ENCODE results near the gene GFOD1.
"Not testable (repeated sequence)": the region's sequence is repeated elsewhere in the genome, so short reads cannot be mapped to it uniquely, and the experiment has no call there.

GFOD1 gene

DNA sequence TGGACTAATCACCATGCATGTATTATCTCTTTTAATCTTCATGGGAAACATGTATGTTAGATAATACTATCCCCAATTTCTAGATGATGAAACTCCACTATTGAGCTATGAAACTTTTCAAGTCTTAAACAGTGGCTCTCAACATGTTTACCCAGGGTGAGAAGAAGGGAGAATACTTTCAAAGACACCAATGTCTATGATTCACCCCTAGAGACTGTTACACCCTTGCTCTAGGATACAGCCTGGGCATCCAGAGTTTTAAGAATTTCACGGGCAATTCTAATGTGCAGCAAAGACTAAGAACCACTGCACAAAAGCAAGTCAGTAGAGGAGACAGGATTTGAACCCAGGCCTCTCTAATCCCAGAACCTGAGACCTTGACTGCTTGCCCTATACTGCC is 47.8 kb downstream of the GFOD1 start:
- Mint-ChIP-seq H3K36me3 (ENCODE audit: low read depth) (peaks cover 4% of the 10 kb centered on the region), H3K9me3 (peaks cover 3% of the 10 kb centered on the region), H3K4me1 (ENCODE audit: low read depth) (peaks cover 20% of the 10 kb centered on the region), H3K27me3 (ENCODE audit: low read depth) (no peaks in the 10 kb centered on the region), H3K27ac (no peak overlapping the region), H3K4me3 (no peak overlapping the region)

DNA sequence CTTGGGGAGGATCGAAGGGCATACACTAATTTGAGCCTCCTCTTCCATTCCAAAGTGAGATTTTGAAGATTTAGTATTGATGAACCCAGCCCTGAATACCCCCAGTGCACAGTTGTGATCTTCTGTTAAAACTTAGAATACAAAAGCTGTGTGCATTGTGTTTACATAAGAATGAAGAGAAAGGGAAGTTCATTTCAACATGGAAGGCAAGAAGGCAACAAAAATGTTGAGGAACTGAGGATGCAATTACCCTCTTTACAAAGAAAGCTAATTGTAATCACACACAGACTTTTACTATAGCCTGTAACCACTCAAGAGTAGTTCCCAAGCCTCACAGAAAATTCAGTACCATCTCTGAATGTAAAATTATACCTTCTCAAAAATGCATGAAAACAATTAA is 49.3 kb downstream of the GFOD1 start:
- no peak overlapping the region for H3K27ac Mint-ChIP-seq
- peaks cover 27% of the 10 kb centered on the region for H3K4me1 Mint-ChIP-seq (ENCODE audit: low read depth)
- no peak overlapping the region for H3K4me3 Mint-ChIP-seq
- no peaks in the 10 kb centered on the region for H3K27me3 Mint-ChIP-seq (ENCODE audit: low read depth)
- H3K9me3 Mint-ChIP-seq = peaks cover 11% of the 10 kb centered on the region
- peaks cover 5% of the 10 kb centered on the region for H3K36me3 Mint-ChIP-seq (ENCODE audit: low read depth)

GRCh38 chr6:13437218-13437996 is 50.0 kb downstream of the GFOD1 start:
- H3K27ac Mint-ChIP-seq = no peak overlapping the region
- peaks cover 33% of the 10 kb centered on the region for H3K4me1 Mint-ChIP-seq (ENCODE audit: low read depth)
- peaks cover 8% of the 10 kb centered on the region for H3K36me3 Mint-ChIP-seq (ENCODE audit: low read depth)
- no peaks in the 10 kb centered on the region for H3K27me3 Mint-ChIP-seq (ENCODE audit: low read depth)
- peaks cover 11% of the 10 kb centered on the region for H3K9me3 Mint-ChIP-seq
- no peak overlapping the region for H3K4me3 Mint-ChIP-seq

DNA sequence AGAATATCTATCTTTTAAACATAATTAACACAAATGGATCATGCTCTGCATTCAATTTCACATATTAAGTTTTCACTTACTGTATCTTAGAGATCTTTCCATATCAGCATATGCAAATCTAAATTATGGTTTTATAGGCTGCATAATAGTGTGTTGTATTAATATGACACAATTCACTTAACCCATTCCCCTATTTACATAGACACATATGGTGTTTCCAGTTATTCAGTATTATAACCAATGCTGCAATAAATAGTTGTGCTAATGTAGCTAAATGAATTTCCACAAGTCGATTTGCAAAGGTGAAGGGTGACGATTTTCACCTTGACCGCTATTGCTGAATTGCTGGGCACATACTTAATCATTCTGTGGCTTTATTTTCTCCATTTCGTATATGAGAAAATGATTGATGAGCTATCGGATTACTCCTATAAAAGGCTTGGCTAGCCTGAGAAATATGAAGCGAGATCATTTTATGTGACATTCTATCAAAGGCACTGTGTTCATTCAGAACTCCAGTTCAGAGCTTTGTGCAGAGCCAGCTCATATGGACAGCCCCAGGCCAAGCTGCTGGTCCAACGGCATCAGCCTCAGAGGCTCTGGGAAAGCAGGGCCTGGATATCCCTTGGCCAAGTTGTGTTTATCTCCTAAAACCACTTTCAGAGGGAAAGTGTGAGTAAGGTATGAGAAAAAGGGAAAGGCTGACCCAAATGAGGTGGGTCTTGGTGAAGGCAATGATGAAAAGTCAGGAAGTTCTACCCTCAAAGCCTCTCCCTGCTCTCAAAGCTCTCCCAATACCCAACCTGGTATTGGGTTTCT is 50.8 kb downstream of the GFOD1 start:
- Mint-ChIP-seq H3K27me3 (ENCODE audit: low read depth) (no peaks in the 10 kb centered on the region), H3K4me1 (ENCODE audit: low read depth) (peaks cover 39% of the 10 kb centered on the region), H3K27ac (no peak overlapping the region), H3K36me3 (ENCODE audit: low read depth) (peaks cover 8% of the 10 kb centered on the region), H3K9me3 (peaks cover 11% of the 10 kb centered on the region), H3K4me3 (no peak overlapping the region)

DNA sequence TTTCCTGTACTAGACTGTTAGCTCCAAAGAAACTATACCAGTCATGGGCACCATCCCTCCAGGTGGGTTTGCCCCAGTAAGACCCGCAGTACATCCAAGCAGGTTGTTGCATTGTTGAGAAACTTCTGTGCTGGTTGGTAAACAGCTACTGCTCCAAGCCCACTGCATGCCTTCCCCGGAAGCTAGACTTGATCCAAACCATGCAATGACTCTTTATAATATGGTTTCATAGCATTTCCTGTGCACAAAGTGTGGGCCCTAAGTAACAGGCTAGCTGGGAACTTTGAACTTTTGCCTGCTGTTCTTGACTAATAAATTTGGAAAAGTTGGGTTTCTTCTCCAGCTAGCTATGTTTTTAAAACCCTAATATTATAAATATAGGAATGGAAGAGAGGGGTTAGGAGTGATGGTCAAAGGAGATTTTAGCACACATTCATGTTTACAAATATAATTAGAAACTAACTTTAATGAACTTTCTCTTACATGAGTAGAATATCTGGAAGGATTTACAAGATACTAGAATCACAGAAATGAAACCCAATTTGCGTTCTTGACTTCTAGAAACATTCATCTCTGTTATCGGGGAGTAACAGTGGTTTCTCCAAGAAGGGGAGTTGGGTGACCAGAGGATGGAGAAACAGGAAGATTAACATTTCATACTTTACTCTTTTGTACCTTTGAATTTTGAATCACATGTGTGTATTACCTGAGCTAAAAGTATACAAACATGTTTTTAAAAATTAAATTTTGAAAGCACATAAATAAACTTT is 51.7 kb downstream of the GFOD1 start:
- peak overlapping the region; percentile 77 for H3K27ac Mint-ChIP-seq
- H3K4me3 Mint-ChIP-seq = peak overlapping the region; percentile 53
- H3K36me3 Mint-ChIP-seq (ENCODE audit: low read depth) = peaks cover 8% of the 10 kb centered on the region
- peaks cover 11% of the 10 kb centered on the region for H3K9me3 Mint-ChIP-seq
- no peaks in the 10 kb centered on the region for H3K27me3 Mint-ChIP-seq (ENCODE audit: low read depth)
- peaks cover 48% of the 10 kb centered on the region for H3K4me1 Mint-ChIP-seq (ENCODE audit: low read depth)

DNA sequence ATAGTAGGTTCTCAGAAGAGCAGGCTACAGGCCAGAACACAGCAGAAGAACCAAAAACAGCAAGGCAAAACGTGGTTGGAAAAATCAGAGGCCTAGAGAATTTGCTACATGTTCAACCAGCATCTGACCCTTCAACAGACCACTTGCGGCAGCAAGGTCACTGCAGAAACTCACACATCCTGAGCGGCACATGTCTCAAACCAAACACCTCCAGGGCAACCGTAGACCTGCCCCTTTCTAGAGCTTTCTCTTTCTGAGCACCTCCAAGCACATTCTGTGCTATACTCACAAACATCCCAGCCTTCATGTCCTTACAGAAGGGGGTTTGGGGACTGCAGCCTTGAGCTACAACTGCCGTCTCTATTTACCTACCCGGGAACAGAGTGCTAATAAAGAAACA is 52.6 kb downstream of the GFOD1 start:
- no peak overlapping the region for H3K4me3 Mint-ChIP-seq
- H3K36me3 Mint-ChIP-seq (ENCODE audit: low read depth) = peaks cover 8% of the 10 kb centered on the region
- H3K27ac Mint-ChIP-seq = no peak overlapping the region
- H3K27me3 Mint-ChIP-seq (ENCODE audit: low read depth) = no peaks in the 10 kb centered on the region
- peaks cover 52% of the 10 kb centered on the region for H3K4me1 Mint-ChIP-seq (ENCODE audit: low read depth)
- H3K9me3 Mint-ChIP-seq = peaks cover 11% of the 10 kb centered on the region

DNA sequence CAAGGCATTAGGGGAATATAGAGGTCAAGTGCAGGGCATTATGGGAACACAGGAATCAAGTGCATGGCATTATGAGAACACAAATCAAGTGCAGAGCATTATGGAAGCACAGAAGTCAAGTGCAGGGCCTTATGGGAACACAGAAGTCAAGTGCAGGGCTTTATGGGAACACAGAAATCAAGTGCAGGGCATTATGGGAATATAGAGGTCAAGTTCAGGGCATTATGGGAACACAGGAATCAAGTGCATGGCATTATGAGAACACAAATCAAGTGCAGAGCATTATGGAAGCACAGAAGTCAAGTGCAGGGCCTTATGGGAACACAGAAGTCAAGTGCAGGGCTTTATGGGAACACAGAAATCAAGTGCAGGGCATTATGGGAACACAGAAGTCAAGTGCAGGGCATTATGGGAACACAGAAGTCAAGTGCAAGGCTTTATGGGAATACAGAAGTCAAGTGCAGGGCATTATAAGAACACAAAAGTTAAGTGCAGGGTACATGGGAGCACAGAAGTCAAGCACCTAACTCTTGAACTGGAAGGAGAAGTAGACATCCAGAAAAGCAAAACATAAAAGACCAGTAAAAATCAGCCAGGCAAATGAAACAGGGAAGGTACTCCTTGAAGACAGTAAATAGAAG is 53.1 kb downstream of the GFOD1 start:
- H3K27ac Mint-ChIP-seq = peak overlapping the region; percentile 61
- peaks cover 11% of the 10 kb centered on the region for H3K9me3 Mint-ChIP-seq
- not testable (repeated sequence) for H3K36me3 Mint-ChIP-seq (ENCODE audit: low read depth); H3K4me3 Mint-ChIP-seq; H3K27me3 Mint-ChIP-seq (ENCODE audit: low read depth)
- H3K4me1 Mint-ChIP-seq (ENCODE audit: low read depth) = peaks cover 55% of the 10 kb centered on the region

DNA sequence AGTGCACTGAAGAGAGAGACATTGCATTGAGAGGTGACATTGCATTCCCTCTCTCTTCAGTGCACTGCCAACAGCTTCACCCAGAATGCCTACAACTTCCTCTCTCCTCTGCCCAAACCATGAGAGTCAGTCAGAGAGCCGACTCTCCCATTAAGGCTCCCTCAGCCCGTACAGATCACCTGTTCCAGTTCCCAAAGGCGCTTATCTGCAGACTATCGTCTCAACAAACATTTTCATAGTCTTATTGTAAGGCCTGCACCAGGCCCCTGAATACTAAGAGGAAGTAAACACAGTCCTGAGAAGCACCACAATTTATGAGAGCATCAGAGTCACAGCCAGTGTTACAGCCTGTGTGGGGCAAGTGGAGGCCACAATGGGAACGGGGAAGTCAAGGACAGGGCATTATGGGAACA is 53.7 kb downstream of the GFOD1 start:
- H3K27ac Mint-ChIP-seq = peak overlapping the region; percentile 61
- no peaks in the 10 kb centered on the region for H3K27me3 Mint-ChIP-seq (ENCODE audit: low read depth)
- H3K9me3 Mint-ChIP-seq = peaks cover 11% of the 10 kb centered on the region
- H3K4me1 Mint-ChIP-seq (ENCODE audit: low read depth) = peaks cover 57% of the 10 kb centered on the region
- H3K4me3 Mint-ChIP-seq = no peak overlapping the region
- peaks cover 8% of the 10 kb centered on the region for H3K36me3 Mint-ChIP-seq (ENCODE audit: low read depth)

DNA sequence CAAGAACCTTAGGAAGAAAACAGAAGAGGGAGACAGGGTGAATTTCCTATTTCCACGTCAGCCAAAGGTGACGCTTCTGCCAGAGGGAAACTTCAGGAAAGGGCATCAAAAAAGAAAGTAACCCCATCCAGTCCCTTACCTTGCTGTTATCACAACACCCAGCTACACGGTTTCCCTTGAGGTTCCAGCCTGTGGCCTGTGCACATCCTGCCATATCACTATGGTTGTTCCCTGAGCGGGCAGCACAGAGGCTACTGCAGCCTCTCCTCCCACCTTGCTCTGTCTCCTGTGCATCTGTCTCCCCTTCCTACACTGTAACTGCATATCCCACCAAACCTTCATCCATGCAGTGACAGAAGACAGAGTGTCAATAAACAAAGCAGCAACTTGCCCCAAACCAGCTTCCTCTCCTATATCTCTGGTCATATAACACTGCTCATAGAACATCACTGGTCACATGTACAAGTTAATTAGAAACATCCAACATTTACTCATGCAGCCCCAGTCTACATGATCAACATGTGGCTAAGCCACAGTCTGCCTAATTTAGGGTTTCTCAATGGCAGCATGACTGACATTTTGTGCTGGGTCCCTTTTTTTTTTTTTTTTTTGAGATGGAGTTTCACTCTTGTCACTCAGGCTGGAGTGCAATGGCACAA is 54.7 kb downstream of the GFOD1 start:
- Mint-ChIP-seq H3K27me3 (ENCODE audit: low read depth) (no peaks in the 10 kb centered on the region), H3K36me3 (ENCODE audit: low read depth) (peaks cover 8% of the 10 kb centered on the region), H3K4me3 (peak overlapping the region; percentile 45), H3K27ac (peak overlapping the region; percentile 77), H3K9me3 (peaks cover 11% of the 10 kb centered on the region), H3K4me1 (ENCODE audit: low read depth) (peaks cover 67% of the 10 kb centered on the region)

DNA sequence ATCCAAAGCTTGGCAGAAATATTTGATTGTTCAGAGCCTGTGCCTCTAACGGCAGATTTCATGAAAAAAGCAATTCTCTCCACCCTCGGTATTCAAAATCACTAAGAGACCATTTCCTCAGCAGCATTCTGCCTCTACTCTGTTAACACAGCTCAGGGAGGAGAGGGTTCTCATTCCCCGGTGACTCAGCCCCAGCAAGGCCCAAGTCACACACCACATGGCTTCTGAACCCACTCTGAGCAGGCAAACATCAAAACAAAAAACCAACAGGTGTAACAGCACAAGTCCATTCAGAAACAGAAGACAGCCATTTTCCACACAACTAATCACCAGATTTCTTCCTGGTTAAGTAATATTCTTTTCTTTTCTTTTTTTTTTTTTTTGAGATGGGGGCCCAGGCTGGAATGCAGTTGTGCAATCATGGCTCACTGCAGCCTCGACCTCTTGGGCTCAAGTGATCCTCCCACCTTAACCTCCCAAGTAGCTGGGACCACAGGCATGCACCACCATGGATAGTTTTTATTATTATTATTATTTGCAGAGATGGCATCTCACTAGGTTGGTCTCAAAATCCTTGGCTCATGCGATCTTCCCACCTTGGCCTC is 55.4 kb downstream of the GFOD1 start:
- Mint-ChIP-seq H3K36me3 (ENCODE audit: low read depth) (peaks cover 8% of the 10 kb centered on the region), H3K27ac (peak overlapping the region; percentile 77), H3K4me3 (peak overlapping the region; percentile 40), H3K9me3 (peaks cover 11% of the 10 kb centered on the region), H3K4me1 (ENCODE audit: low read depth) (peaks cover 66% of the 10 kb centered on the region), H3K27me3 (ENCODE audit: low read depth) (no peaks in the 10 kb centered on the region)

DNA sequence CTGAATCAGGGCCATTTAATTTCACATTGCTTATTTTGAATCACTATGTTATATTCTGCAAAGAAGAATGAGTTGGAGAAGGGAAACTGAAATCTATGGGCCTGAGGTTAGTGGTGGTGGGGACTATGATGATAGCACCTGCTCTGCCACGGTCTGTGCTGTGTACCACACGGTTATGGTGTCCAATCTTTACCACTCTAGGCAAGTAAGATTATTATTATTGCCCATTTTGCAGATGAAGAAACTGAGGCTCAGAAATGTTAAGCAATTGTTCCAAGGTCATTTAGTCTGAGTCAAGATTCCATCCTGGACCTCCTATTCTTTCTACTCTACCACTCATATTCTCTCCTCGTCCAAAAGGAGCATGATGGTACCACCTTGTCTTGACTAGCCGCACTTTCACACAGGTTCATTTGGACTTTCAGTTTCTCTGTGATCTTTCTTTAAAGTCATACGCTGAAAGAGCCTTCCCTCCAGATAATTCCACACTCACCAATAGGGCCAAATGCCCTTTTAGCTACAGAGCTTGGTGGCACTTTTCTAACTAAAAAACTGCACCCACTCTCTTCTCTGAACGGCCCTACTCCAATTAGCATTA is 56.2 kb downstream of the GFOD1 start:
- peaks cover 65% of the 10 kb centered on the region for H3K4me1 Mint-ChIP-seq (ENCODE audit: low read depth)
- no peak overlapping the region for H3K27ac Mint-ChIP-seq
- no peaks in the 10 kb centered on the region for H3K27me3 Mint-ChIP-seq (ENCODE audit: low read depth)
- peaks cover 11% of the 10 kb centered on the region for H3K9me3 Mint-ChIP-seq
- peaks cover 8% of the 10 kb centered on the region for H3K36me3 Mint-ChIP-seq (ENCODE audit: low read depth)
- no peak overlapping the region for H3K4me3 Mint-ChIP-seq

DNA sequence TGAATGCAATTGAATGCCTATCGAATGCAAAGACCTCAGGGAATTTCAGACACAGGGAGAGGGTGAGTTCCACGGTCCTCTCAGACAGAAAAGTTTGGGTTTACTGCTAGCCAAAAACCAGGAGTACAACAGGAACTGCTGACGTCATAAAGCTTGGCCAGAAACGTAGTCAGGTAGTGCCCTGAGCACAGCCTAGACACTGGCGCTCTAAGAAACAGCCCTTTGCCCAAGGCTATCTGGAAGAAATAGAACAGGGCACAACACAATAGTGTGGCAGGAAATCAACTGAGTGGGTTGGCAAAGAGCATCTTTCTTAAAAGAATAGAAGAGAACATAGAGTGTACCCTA is 58.0 kb downstream of the GFOD1 start:
- Mint-ChIP-seq H3K9me3 (peaks cover 5% of the 10 kb centered on the region), H3K4me1 (ENCODE audit: low read depth) (peaks cover 59% of the 10 kb centered on the region), H3K4me3 (no peak overlapping the region), H3K36me3 (ENCODE audit: low read depth) (peaks cover 5% of the 10 kb centered on the region), H3K27me3 (ENCODE audit: low read depth) (no peaks in the 10 kb centered on the region), H3K27ac (peak overlapping the region; percentile 27)
